Activated CD8-positive, alpha-beta memory T cell treated with anti-CD3 and anti-CD28 coated beads, Interleukin-2, amount 10 ng/mL, durations not matched to agents 7 days and 5 days (primary cell): Measurements from ENCODE around the gene C11orf71. TPM values are rescaled to one million over a fixed set of nuclear protein-coding genes. Genes with fewer than 3 reads are reported as not detected.
A peak's percentile ranks its signal among the peaks of the same experiment; 100 is the strongest.

Experiments
- ATAC-seq: fragments of 150-1000 bp; cut with Tn5 transposase; one replicate; pipeline ENCODE4 v1.10.0; 2021; ENCODE audit warnings: moderate library complexity
- CTCF ChIA-PET: fragments of 350-600 bp; sonication (Branson Sonifier 250); formaldehyde crosslinking; loops from one replicate; lab custom pipeline; 2021; ENCODE audit warnings: antibody characterized with exemption; lab: Charles Lee
- DNase-seq: peaks from one replicate; pipeline ENCODE4 v3.0.0-alpha.2; 2020
- H3K27ac Mint-ChIP-seq: one replicate; pipeline ENCODE4 v1.8.0; 2021; ENCODE audit warnings: mild to moderate bottlenecking, mixed read lengths
- H3K27me3 Mint-ChIP-seq: one replicate; pipeline ENCODE4 v1.8.0; 2021; ENCODE audit warnings: mixed read lengths
- H3K36me3 Mint-ChIP-seq: one replicate; pipeline ENCODE4 v1.8.0; 2021; ENCODE audit warnings: mild to moderate bottlenecking, mixed read lengths
- H3K4me1 Mint-ChIP-seq: one replicate; pipeline ENCODE4 v1.8.0; 2021; ENCODE audit warnings: mixed read lengths
- H3K4me3 Mint-ChIP-seq: one replicate; pipeline ENCODE4 v1.8.0; 2021; ENCODE audit warnings: mild to moderate bottlenecking, moderate library complexity, mixed read lengths
- H3K9me3 Mint-ChIP-seq: one replicate; pipeline ENCODE4 v1.8.0; 2022; ENCODE audit warnings: low read depth, mixed read lengths
- total RNA-seq, 2 experiments: library from RNA; stranded (reverse); gene quantifications; one replicate each; pipeline ENCODE4 v1.2.3, GENCODE V29; 2021

C11orf71 gene
- total RNA-seq, 2 experiments from 2014 or later, result 5.3 to 14.0 TPM

- CTCF ChIA-PET, result no interaction called here
- no peak for ATAC-seq
- no peaks in the 10 kb centered on the region for H3K36me3 Mint-ChIP-seq
Observed at GRCh38 chr11:114433376-114433775, 33.1 kb upstream of the C11orf71 start.

GRCh38 chr11:114432893-114433292 is 32.6 kb upstream of the C11orf71 start:
- CTCF ChIA-PET, result no interaction called here

More at GRCh38 chr11:114433376-114433775, 33.1 kb upstream of the C11orf71 start:
- no peak overlapping the region for H3K4me3 Mint-ChIP-seq
- H3K4me1 Mint-ChIP-seq, result peaks cover 7% of the 10 kb centered on the region
- H3K27ac Mint-ChIP-seq, result no peak overlapping the region
- H3K27me3 Mint-ChIP-seq, result no peaks in the 10 kb centered on the region
- no peak for DNase-seq
- H3K9me3 Mint-ChIP-seq, result no peaks in the 10 kb centered on the region

GRCh38 chr11:114430290-114430689 is 30.0 kb upstream of the C11orf71 start:
- H3K27ac Mint-ChIP-seq, result no peak overlapping the region
- peaks cover 7% of the 10 kb centered on the region for H3K4me1 Mint-ChIP-seq
- no peaks in the 10 kb centered on the region for H3K36me3 Mint-ChIP-seq
- no peak for DNase-seq
- no peaks in the 10 kb centered on the region for H3K9me3 Mint-ChIP-seq
- H3K4me3 Mint-ChIP-seq, result no peak overlapping the region
- CTCF ChIA-PET, result interaction anchor here (1.1 kb wide), 1 partner anchor 26 kb away, joined by 4 read pairs; no protein-coding TSS in a partner anchor
- H3K27me3 Mint-ChIP-seq, result no peaks in the 10 kb centered on the region
- no peak for ATAC-seq

More at GRCh38 chr11:114432893-114433292, 32.6 kb upstream of the C11orf71 start:
- Mint-ChIP-seq H3K4me3 (no peak overlapping the region), H3K9me3 (no peaks in the 10 kb centered on the region), H3K36me3 (no peaks in the 10 kb centered on the region), H3K4me1 (peaks cover 7% of the 10 kb centered on the region), H3K27ac (no peak overlapping the region), H3K27me3 (no peaks in the 10 kb centered on the region)
- DNase-seq, result no peak
- ATAC-seq, result no peak

- H3K36me3 Mint-ChIP-seq, result peaks cover 5% of the 10 kb centered on the region
- no peak overlapping the region for H3K4me3 Mint-ChIP-seq
- H3K9me3 Mint-ChIP-seq, result no peaks in the 10 kb centered on the region
- no peak for ATAC-seq
- no peak for DNase-seq
- peaks cover 7% of the 10 kb centered on the region for H3K4me1 Mint-ChIP-seq
- no peak overlapping the region for H3K27ac Mint-ChIP-seq
- no peaks in the 10 kb centered on the region for H3K27me3 Mint-ChIP-seq
- CTCF ChIA-PET, result no interaction called here
Observed at GRCh38 chr11:114426280-114426679, 26.0 kb upstream of the C11orf71 start.

- ATAC-seq (no peak), DNase-seq (no peak)
- Mint-ChIP-seq H3K36me3 (peaks cover 12% of the 10 kb centered on the region), H3K27ac (no peak overlapping the region), H3K4me1 (no peaks in the 10 kb centered on the region), H3K9me3 (no peaks in the 10 kb centered on the region), H3K27me3 (no peaks in the 10 kb centered on the region), H3K4me3 (no peak overlapping the region)
- CTCF ChIA-PET, result no interaction called here
Observed at GRCh38 chr11:114416441-114416961, 16.2 kb upstream of the C11orf71 start.

- Mint-ChIP-seq H3K27me3 (no peaks in the 10 kb centered on the region), H3K4me3 (no peak overlapping the region), H3K36me3 (peaks cover 27% of the 10 kb centered on the region), H3K27ac (no peak overlapping the region), H3K9me3 (no peaks in the 10 kb centered on the region), H3K4me1 (peaks cover 2% of the 10 kb centered on the region)
- CTCF ChIA-PET, result no interaction called here
- ATAC-seq (no peak), DNase-seq (no peak)
Observed at GRCh38 chr11:114413958-114414357, 13.6 kb upstream of the C11orf71 start.

GRCh38 chr11:114412946-114413345 is 12.6 kb upstream of the C11orf71 start:
- peaks cover 2% of the 10 kb centered on the region for H3K4me1 Mint-ChIP-seq

GRCh38 chr11:114401311-114401710 is 1.0 kb upstream of the C11orf71 start:
- CTCF ChIA-PET, result no interaction called here
- Mint-ChIP-seq H3K27ac (peak overlapping the region; percentile 99), H3K4me3 (peak overlapping the region; percentile 94), H3K4me1 (peaks cover 48% of the 10 kb centered on the region), H3K27me3 (no peaks in the 10 kb centered on the region), H3K9me3 (no peaks in the 10 kb centered on the region), H3K36me3 (peaks cover 52% of the 10 kb centered on the region)
- ATAC-seq, result no peak
- DNase-seq, result no peak

More at GRCh38 chr11:114412946-114413345, 12.6 kb upstream of the C11orf71 start:
- Mint-ChIP-seq H3K27me3 (no peaks in the 10 kb centered on the region), H3K36me3 (peaks cover 27% of the 10 kb centered on the region), H3K4me3 (no peak overlapping the region), H3K27ac (no peak overlapping the region), H3K9me3 (no peaks in the 10 kb centered on the region)
- DNase-seq (no peak), ATAC-seq (no peak)
- CTCF ChIA-PET, result no interaction called here

- CTCF ChIA-PET, result interaction anchor here (1.0 kb wide), 1 partner anchor 38 kb away, joined by 4 read pairs; the partner anchor contains the start of gene REXO2
- peak overlapping the region; percentile 99 for H3K27ac Mint-ChIP-seq
- no peaks in the 10 kb centered on the region for H3K9me3 Mint-ChIP-seq
- DNase-seq (no peak), ATAC-seq (no peak)
- peaks cover 45% of the 10 kb centered on the region for H3K4me1 Mint-ChIP-seq
- H3K27me3 Mint-ChIP-seq, result no peaks in the 10 kb centered on the region
- H3K36me3 Mint-ChIP-seq, result peaks cover 48% of the 10 kb centered on the region
- H3K4me3 Mint-ChIP-seq, result peak overlapping the region; percentile 94
Observed at GRCh38 chr11:114400915-114401223, 558 bp upstream of the C11orf71 start.

- CTCF ChIA-PET, result no interaction called here
- Mint-ChIP-seq H3K4me1 (peaks cover 39% of the 10 kb centered on the region), H3K9me3 (no peaks in the 10 kb centered on the region), H3K4me3 (peak overlapping the region; percentile 94), H3K27ac (peak overlapping the region; percentile 99), H3K27me3 (no peaks in the 10 kb centered on the region), H3K36me3 (peaks cover 37% of the 10 kb centered on the region)
- DNase-seq (no peak), ATAC-seq (peak; percentile 20)
Observed at GRCh38 chr11:114399490-114400215, 658 bp downstream of the C11orf71 start.

GRCh38 chr11:114398303-114398920 is 1.9 kb downstream of the C11orf71 start:
- CTCF ChIA-PET, result no interaction called here
- DNase-seq, result no peak
- Mint-ChIP-seq H3K9me3 (no peaks in the 10 kb centered on the region), H3K27ac (peak overlapping the region; percentile 42), H3K36me3 (peaks cover 32% of the 10 kb centered on the region), H3K4me1 (peaks cover 32% of the 10 kb centered on the region), H3K27me3 (no peaks in the 10 kb centered on the region), H3K4me3 (peak overlapping the region; percentile 94)
- no peak for ATAC-seq

- H3K36me3 Mint-ChIP-seq, result peaks cover 24% of the 10 kb centered on the region
- ATAC-seq, result no peak
- no peak for DNase-seq
- CTCF ChIA-PET, result no interaction called here
- H3K9me3 Mint-ChIP-seq, result no peaks in the 10 kb centered on the region
- no peak overlapping the region for H3K4me3 Mint-ChIP-seq
- H3K27me3 Mint-ChIP-seq, result peaks cover 5% of the 10 kb centered on the region
- H3K4me1 Mint-ChIP-seq, result peaks cover 27% of the 10 kb centered on the region
- no peak overlapping the region for H3K27ac Mint-ChIP-seq
Observed at GRCh38 chr11:114397349-114397982, 2.8 kb downstream of the C11orf71 start.

- Mint-ChIP-seq H3K9me3 (no peaks in the 10 kb centered on the region), H3K4me1 (peaks cover 23% of the 10 kb centered on the region), H3K36me3 (peaks cover 22% of the 10 kb centered on the region), H3K27ac (no peak overlapping the region), H3K27me3 (peaks cover 5% of the 10 kb centered on the region), H3K4me3 (no peak overlapping the region)
- CTCF ChIA-PET, result no interaction called here
- ATAC-seq (no peak), DNase-seq (no peak)
Observed at GRCh38 chr11:114396916-114397315, 3.4 kb downstream of the C11orf71 start.
